ENCODE results near the gene XRCC5.

- TF ChIP-seq CTCF (IDR thresholded peaks at IDR 0.05) (peak in 1 of 4 experiments; percentile 12), POLR2A (IDR thresholded peaks at IDR 0.05) (no peak)
Measured at GRCh38 chr2:216222650-216223352, 113.7 kb downstream of the XRCC5 start.

Measured in prostate gland (tissue), 2 donors.